Heart right ventricle (tissue), 16 donors: Measurements from ENCODE around the gene LNP1. TPM values are rescaled to one million over a fixed set of nuclear protein-coding genes. Genes with fewer than 3 reads are reported as not detected.

Experiments used
- ATAC-seq, 8 donors: fragments of 200-7000 bp; cut with Tn5 transposase; one replicate each; pipeline ENCODE4 v1.9.1; 2020; ENCODE audit warnings: mild to moderate bottlenecking in 8 of 8, moderate library complexity in 8 of 8, moderate number of reproducible peaks in 1 of 8
- DNase-seq, 2 donors: peaks; one replicate each; pipeline ENCODE4 v3.0.0-alpha.2; 2020
- H3K27ac ChIP-seq, 10 donors: fragments of 200-600 bp; sonication (generic) in 2 of 10; one replicate each; pipeline versions ENCODE4 v1.5.0 to v1.8.0; 2020 to 2022; ENCODE audit warnings: mild to moderate bottlenecking in 3 of 10
- H3K27me3 ChIP-seq, 7 donors: fragments of 200-600 bp; one replicate each; pipeline ENCODE4 v1.8.0; 2021 to 2022; ENCODE audit warnings: mild to moderate bottlenecking in 2 of 7
- H3K36me3 ChIP-seq, 9 donors: fragments of 200-600 bp; sonication (generic) in 1 of 9; one replicate each; pipeline versions ENCODE4 v1.5.0 to v1.8.0; 2020 to 2022; ENCODE audit warnings: mild to moderate bottlenecking in 2 of 9
- H3K4me1 ChIP-seq, 9 donors: fragments of 200-600 bp; sonication (generic) in 1 of 9; one replicate each; pipeline versions ENCODE4 v1.5.0 to v1.8.0; 2020 to 2022; ENCODE audit warnings: mild to moderate bottlenecking in 4 of 9
- H3K4me3 ChIP-seq, 10 donors: fragments of 200-600 bp; sonication (generic) in 2 of 10; one replicate each; pipeline versions ENCODE4 v1.5.0 to v1.8.0; 2020 to 2022; ENCODE audit warnings: mild to moderate bottlenecking in 7 of 10, moderate library complexity in 2 of 10
- H3K9me3 ChIP-seq, 11 donors: fragments of 200-600 bp in 10 of 11; sonication (generic) in 2 of 11; one replicate each; pipeline versions ENCODE4 v1.5.0 to v1.8.0; 2013 to 2022; ENCODE audit warnings: mild to moderate bottlenecking in 2 of 11, control low read depth in 1 of 11, moderate library complexity in 1 of 11
- CTCF ChIP-seq, 9 donors: fragments of 200-600 bp; sonication (generic) in 2 of 9; IDR thresholded peaks; one replicate each; pipeline versions ENCODE4 v1.5.0 to v1.8.0; 2021 to 2022; ENCODE audit warnings: antibody characterized with exemption in 9 of 9, mild to moderate bottlenecking in 5 of 9, moderate library complexity in 1 of 9
- WGBS, 2 donors: extraction: QIAGEN DNeasy Blood & Tissue Kit; methylation state at CpG; one replicate each; pipeline ENCODE4 v1.1.7; 2013; ENCODE audit warnings: inconsistent platforms in 1 of 2; 5-methylcytosine and 5-hydroxymethylcytosine counted together
- intact Hi-C, 10 donors: fragments of 100-400 bp; cut with DNase I; formaldehyde crosslinking; loops; one replicate each; pipeline versions ENCODE4 v1.11.1 to v1.14.2; 2022
- polyA plus RNA-seq, 2 donors: library from polyadenylated mRNA; stranded (reverse); fragments of 200-250 nt; gene quantifications; one replicate each; pipeline ENCODE4 v1.2.3, GENCODE V29; 2013
- total RNA-seq, 10 donors: library from RNA; stranded (reverse); fragmentation: NEBNext Ultra II Directional in 3 of 10; extraction: Animal tissue kit (Norgen Biotek cat#: 25700) in 3 of 10; gene quantifications; one replicate each; pipeline versions ENCODE4 v1.2.1 to v1.2.4, GENCODE V29; 2021 to 2023
- donor health status: Arrhythmogenic right ventricular cardiomyopathy.
- donor health status: ischemic (EF 13 %, LVEDD 7.1; RV severe dilation, severe dysfunction).
- donor health status: healthy with polysubstance abuse.
- donor health status: DM: no; HTN: yes; CAD: no.
- donor health status: DM: no; HTN: no; CAD: no.
- donor health status: ischemic (EF 25% LVEDD 6.9; RV normal size, moderate dysfunction).
- donor health status: ischemic (EF 25% LVEDD 5.7; RV mildly dilated, moderate dysfunction).
- donor health status: healthy.
- donor health status: DM: yes; HTN: yes; CAD: no.
- donor health status: Ischemic cardiomyopathy.
- donor health status: ischemic (EF 35%, LVEDD 5.7; RV mildly dilated, moderate dysfunction).
- donor health status: nonischemic (EF 11% LVEDD 7.7; RV severe dilation, severe dysfunction).
- donor health status: DM: yes; HTN: yes; CAD: no.
- donor health status: PGD.
- donor health status: ischemic (EF 29% LVEDD 5.4; RV normal size, mild dysfunction).
- donor health status: nonischemic (EF 23%, LVEDD 6.1; RV moderate dilation, normal function).

LNP1 gene
- total and polyA plus RNA-seq, 12 donors, result 1.2 to 5.3 (median 3.8) TPM

- no peaks in the 10 kb centered on the region for H3K36me3 ChIP-seq
- peaks cover 0 to 7% (median 0%) of the 10 kb centered on the region in 9 donors for H3K4me1 ChIP-seq
- no peak for TF ChIP-seq CTCF (IDR thresholded peaks at IDR 0.05)
- 71 to 73% methylated on average over 8 of the region's 8 CpGs for WGBS, 2 donors
- no peaks in the 10 kb centered on the region for H3K9me3 ChIP-seq
- H3K27me3 ChIP-seq, result no peaks in the 10 kb centered on the region
- DNase-seq (no peak), ATAC-seq (no peak)
- H3K27ac ChIP-seq, result no peak overlapping the region
- H3K4me3 ChIP-seq, result no peak overlapping the region
- intact Hi-C loops, result no loop called here
These were observed 99.1 kb downstream of the LNP1 start for GRCh38 chr3:100500320-100500880.

GRCh38 chr3:100503448-100503847 lies 102.1 kb downstream of the LNP1 start:
- intact Hi-C loops, result no loop called here

More at GRCh38 chr3:100503448-100503847, 102.1 kb downstream of the LNP1 start:
- no peak overlapping the region for H3K4me3 ChIP-seq
- WGBS, 2 donors, result 84 to 86% methylated on average over 1 of the region's 1 CpG
- DNase-seq (no peak), ATAC-seq (no peak)
- H3K4me1 ChIP-seq, result no peaks in the 10 kb centered on the region
- H3K9me3 ChIP-seq, result peaks cover 0 to 9% (median 0%) of the 10 kb centered on the region in 11 donors
- no peaks in the 10 kb centered on the region for H3K36me3 ChIP-seq
- H3K27ac ChIP-seq, result no peak overlapping the region
- no peak for TF ChIP-seq CTCF (IDR thresholded peaks at IDR 0.05)
- H3K27me3 ChIP-seq, result peaks cover 0 to 4% (median 0%) of the 10 kb centered on the region in 7 donors

Other genes starting within 250 kb of the LNP1 start
- 10 to 100 TPM; 23.9 to 40.4 (median 29.8) TPM for gene TBC1D23, start 140.5 kb upstream of the LNP1 start, total RNA-seq
- 10 to 100 TPM; 18.8 to 20.7 TPM for gene TBC1D23, start 140.5 kb upstream of the LNP1 start, polyA plus RNA-seq
- 10 to 100 TPM; 39.7 to 56.7 (median 46.6) TPM for gene NIT2, start 66.8 kb upstream of the LNP1 start, total RNA-seq
- 10 to 100 TPM; 14.7 to 31.7 TPM for gene NIT2, start 66.8 kb upstream of the LNP1 start, polyA plus RNA-seq
- 10 to 100 TPM; 52.4 to 67.5 (median 61.0) TPM for gene TOMM70, start 450 bp upstream of the LNP1 start, total RNA-seq
- 10 to 100 TPM; 23.0 to 26.7 TPM for gene TOMM70, start 450 bp upstream of the LNP1 start, polyA plus RNA-seq
- gene TMEM45A, start 91.1 kb downstream of the LNP1 start, total RNA-seq, result 1 to 10 TPM in 9 of 10 donors, under 1 TPM in 1; 0.80 to 7.4 (median 2.1) TPM
- 10 to 100 TPM in 1 of 2 donors, 1 to 10 TPM in 1; 3.8 to 16.1 TPM for gene TMEM45A, start 91.1 kb downstream of the LNP1 start, polyA plus RNA-seq
- gene ADGRG7, start 208.1 kb downstream of the LNP1 start, total RNA-seq, result under 1 TPM in 1 of 10 donors, not detected in 9; 0.30 TPM
- not detected for gene ADGRG7, start 208.1 kb downstream of the LNP1 start, polyA plus RNA-seq